Subcutaneous adipose tissue (tissue), 4 donors: ENCODE data around the gene FNBP1L. TPM values are rescaled to one million over a fixed set of nuclear protein-coding genes. Genes with fewer than 3 reads are reported as not detected.

Experiments
- CTCF ChIP-seq: fragments of 450-650 bp; IDR thresholded peaks from one replicate; pipeline ENCODE4 v1.5.1; 2016; ENCODE audit warnings: low read depth, mild to moderate bottlenecking, control low read depth, antibody characterized with exemption, moderate library complexity
- total RNA-seq, 4 donors: library from RNA; depleted of rRNA; stranded (reverse); fragments of >200 nt; gene quantifications; one replicate each; pipeline ENCODE4 v1.1.0, GENCODE V29; 2016

The FNBP1L gene
- total RNA-seq, 4 donors from 2014 or later = 30.1 to 53.1 (median 38.6) TPM

- TF ChIP-seq CTCF = no peak
Measured at GRCh38 chr1:93435443-93435842, 12.5 kb upstream of the FNBP1L start.

- TF ChIP-seq CTCF = no peak
Measured at GRCh38 chr1:93436496-93436895, 11.4 kb upstream of the FNBP1L start.

GRCh38 chr1:93437976-93438605 lies 9.8 kb upstream of the FNBP1L start:
- no peak for TF ChIP-seq CTCF

GRCh38 chr1:93438716-93439115 lies 9.2 kb upstream of the FNBP1L start:
- no peak for TF ChIP-seq CTCF

GRCh38 chr1:93440272-93440671 lies 7.6 kb upstream of the FNBP1L start:
- no peak for TF ChIP-seq CTCF

- no peak for TF ChIP-seq CTCF
Measured at GRCh38 chr1:93440706-93441105, 7.2 kb upstream of the FNBP1L start.

- TF ChIP-seq CTCF = no peak
Measured at GRCh38 chr1:93441589-93441988, 6.3 kb upstream of the FNBP1L start.
